GM18502 (cell line): ENCODE measurements around the gene KCNIP2.

Source experiments
- ATAC-seq: cut with Tn5 transposase; IDR thresholded peaks from one replicate; pipeline ENCODE4 v1.9.1; 2021; ENCODE audit warnings: mild to moderate bottlenecking; ENCODE audit not compliant: unreplicated experiment, poor library complexity

Gene KCNIP2

GRCh38 chr10:101843032-101844021 lies at the start of gene KCNIP2:
KCNIP2 (minus strand) TSS chr10:101843800; CDS start chr10:101843568, 232 bp downstream.
- ATAC-seq = no peak

DNA sequence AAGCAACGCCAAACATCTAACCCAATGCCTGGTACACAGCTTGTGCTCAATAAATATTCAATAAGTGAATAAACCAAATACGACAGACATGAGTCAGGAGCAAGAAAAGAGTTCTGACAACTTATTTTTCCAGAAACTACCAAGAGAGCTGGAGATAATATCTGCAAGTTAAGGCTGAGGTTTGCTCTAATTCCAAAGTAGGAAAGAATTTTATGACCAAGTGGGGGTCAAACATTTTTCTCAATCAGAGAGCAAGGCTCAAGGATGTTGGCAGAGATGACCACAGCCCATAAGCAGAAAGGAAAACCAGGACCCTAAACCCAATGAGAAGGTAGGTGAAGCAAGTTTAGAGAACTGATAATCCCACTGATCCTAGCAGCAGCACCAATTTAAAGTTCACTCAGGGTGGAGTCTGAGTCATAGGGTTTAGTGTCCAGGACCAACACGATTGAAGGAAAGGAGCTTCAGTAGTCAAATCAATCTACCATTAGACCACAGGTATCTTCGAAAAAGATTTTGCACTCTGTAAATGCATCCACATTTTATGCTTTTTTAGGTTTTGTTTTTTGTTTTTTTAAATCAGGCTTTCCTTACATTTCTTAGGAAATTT lies 49.3 kb upstream of the KCNIP2 start:
- no peak for ATAC-seq

GRCh38 chr10:101889256-101890210 lies 45.9 kb upstream of the KCNIP2 start:
- ATAC-seq = peak; percentile 53

DNA sequence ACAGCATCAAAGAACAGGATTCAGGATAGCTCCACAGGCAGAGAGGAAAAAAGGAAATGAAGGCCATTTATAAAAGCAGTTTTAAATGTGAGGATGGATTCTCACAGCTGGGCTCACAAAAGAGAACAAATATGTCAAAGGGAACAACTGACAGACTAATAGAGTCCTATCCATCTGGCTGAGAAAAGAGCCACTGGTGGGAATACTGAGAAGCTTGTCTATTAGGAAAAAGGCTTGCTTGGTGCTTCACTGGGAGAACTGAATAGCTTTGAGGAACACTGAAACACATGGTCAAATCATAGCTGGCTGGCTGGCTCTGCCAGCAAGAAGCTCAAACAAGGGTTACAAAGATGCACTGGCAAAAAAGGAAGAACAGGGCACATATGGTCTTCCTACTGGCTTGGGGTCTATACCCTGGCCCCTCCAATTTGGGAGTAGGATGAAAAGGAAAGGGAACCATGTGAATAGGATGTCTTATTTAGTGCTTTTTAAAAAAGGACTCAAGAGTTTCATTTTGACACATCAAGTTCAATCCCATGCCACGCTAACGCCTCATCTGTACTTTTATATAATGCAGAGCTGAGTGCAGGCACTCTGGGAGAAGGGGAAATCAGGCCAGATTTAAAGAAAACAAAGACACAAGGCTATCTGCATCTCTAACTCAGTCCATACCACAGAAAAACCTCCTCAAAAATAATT lies 44.8 kb upstream of the KCNIP2 start:
- ATAC-seq = no peak

DNA sequence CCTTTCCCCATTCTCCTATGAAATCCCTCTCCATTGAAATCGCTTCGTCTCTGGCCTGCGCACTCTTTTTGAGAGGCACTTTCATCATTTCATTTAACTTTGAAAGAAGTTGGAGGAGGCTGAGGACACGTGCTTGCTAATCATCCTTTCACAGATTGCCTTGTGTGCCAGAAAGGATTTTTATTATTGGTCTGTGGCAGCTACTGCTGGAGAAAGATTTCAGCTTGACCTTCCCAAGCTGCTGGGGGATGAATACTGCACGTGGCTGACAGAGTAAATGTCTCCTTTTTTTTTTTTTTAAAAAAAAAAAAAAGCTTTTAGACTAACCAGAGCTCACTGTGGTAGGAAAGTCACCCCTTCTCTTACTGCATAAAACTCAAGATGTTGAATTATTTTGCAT lies 44.2 kb upstream of the KCNIP2 start:
- ATAC-seq = no peak

- ATAC-seq = no peak
These were observed 43.1 kb upstream of the KCNIP2 start for GRCh38 chr10:101886521-101887312.

- ATAC-seq = no peak
These were observed 37.6 kb upstream of the KCNIP2 start for GRCh38 chr10:101881036-101881774.

- no peak for ATAC-seq
These were observed 36.6 kb upstream of the KCNIP2 start for GRCh38 chr10:101880232-101880573.

DNA sequence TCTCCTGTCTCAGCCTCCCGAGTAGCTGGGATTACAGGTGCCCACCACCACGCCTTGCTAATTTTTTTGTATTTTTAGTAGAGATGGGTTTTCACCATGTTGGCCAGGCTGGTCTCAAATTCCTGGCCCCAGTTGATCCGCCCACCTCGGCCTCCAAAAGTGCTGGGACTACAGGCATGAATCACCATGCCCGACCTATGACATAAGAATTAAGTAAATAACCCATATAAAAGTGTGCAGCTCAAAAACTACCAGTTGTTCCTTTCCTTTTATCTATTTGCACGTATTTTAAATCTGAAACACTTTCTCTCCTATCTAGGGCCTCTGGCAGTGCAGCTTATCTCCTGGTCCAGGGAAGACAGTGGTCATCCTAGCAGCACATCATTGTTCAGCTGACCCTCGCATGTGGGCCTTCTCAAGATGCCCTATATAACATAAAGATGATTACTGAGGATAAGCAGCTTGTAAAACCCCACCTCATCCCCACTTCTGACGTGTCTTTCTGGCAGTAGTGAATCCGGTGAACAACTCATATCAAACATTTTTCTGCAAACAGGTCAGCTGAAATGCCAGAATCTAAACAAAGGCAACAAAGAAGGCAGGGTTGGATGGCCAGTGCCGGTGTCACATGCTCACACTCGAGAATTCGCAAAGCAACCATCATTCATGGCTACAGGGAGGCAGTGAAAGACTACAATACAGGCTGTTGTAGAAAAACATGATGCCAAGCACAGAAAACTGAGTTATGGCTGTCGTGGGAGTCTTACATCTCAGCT lies 36.0 kb upstream of the KCNIP2 start:
- ATAC-seq = no peak

GRCh38 chr10:101878869-101879268 lies 35.3 kb upstream of the KCNIP2 start:
- ATAC-seq = no peak

GRCh38 chr10:101875068-101875688 lies 31.6 kb upstream of the KCNIP2 start:
- no peak for ATAC-seq

DNA sequence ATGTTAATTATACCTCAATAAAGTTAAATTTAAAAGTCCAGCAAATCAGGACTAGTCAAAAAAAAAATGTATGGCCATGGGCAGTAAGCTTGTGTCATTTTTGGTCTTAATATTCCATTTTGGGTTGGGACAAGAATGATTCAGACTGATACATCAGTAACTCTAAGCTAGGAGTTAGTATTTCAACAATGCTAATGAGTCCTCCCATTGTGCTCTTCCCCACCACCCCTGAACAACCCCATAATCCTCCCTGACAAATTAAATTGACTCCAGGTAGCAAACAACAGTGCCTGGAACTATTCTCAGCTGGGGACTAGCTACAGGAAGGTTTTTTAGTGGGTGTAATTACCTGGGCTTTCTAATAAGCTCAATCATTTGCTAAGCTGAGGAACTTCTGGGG lies 30.7 kb upstream of the KCNIP2 start:
- no peak for ATAC-seq

- ATAC-seq = no peak
These were observed 24.3 kb upstream of the KCNIP2 start for GRCh38 chr10:101867931-101868330.

GRCh38 chr10:101859530-101859929 lies 15.9 kb upstream of the KCNIP2 start:
- ATAC-seq = no peak

- ATAC-seq = peak; percentile 74
These were observed 15.3 kb upstream of the KCNIP2 start for GRCh38 chr10:101858723-101859500.

GRCh38 chr10:101857802-101858476 lies 14.3 kb upstream of the KCNIP2 start:
- ATAC-seq = no peak
